NOMO-1 treated with DMSO at 0.1 percent for 48 hours (cell line): ENCODE measurements around the gene NEDD4L.
"Not testable (repeated sequence)": the region's sequence is repeated elsewhere in the genome, so short reads cannot be mapped to it uniquely, and the experiment has no call there.

Experiments
- DNase-seq: peaks from one replicate; lab custom pipeline; 2025; ENCODE audit not compliant: unreplicated experiment; lab: John Stamatoyannopoulos, UW

NEDD4L gene

GRCh38 chr18:58256316-58257080 lies 212.5 kb downstream of the NEDD4L start:
- DNase-seq: no peak

GRCh38 chr18:58257461-58257860 lies 213.4 kb downstream of the NEDD4L start:
- no peak for DNase-seq

DNA sequence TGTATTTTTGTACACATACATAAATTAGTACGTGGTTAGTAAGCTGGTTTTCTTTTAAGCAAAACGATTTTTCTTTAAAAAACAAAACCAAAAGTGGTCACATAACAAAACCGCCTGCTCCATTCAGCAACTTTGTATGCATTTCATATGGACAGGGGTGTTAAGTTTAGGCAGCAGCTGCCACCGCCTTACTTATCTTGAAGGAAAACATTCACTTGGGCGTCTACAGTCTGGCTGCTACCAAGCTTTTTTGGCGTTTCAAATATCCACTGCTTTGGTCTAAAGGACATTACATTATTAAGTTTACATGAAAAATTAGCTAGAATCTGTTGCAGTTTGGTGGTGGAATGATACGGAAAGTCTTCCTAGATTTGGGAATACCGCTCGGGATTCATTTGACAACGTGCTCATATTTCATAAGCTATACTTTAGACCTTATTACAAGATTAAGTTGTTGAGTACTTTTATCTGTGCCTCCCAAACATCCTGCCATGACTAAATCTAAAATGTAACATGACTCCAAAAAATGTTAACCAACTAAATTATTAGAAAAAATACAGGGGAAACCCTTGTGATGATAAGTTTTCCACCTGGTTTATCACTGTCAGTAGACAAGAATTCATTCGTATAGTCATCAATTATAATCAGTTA lies 214.8 kb downstream of the NEDD4L start:
- DNase-seq: no peak

- peak; percentile 60 for DNase-seq
Measured at GRCh38 chr18:58263055-58263957, 219.3 kb downstream of the NEDD4L start.

GRCh38 chr18:58264075-58264474 lies 220.0 kb downstream of the NEDD4L start:
- no peak for DNase-seq

DNA sequence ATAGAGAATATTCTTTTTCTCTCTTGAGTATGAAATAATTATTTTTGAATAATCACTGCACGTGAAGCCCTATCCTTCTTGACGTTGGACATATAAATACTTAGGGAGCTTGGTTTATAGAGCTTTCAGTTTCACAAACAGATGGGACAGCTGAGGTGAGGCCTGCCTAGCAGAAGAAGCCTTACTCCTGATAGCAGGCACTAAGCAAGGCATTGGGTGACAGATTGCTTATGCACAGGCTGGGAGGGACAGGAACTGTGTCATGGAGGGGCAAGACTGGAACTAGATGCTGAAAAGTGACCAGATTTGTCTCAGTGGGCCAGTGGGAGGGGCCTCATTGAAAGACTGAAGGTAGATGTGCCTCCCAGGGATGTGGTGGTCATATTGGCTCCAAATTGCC lies 220.8 kb downstream of the NEDD4L start:
- DNase-seq: no peak

- not testable (repeated sequence) for DNase-seq
Measured at GRCh38 chr18:58265489-58265888, 221.5 kb downstream of the NEDD4L start.

- DNase-seq: no peak
Measured at GRCh38 chr18:58266291-58266690, 222.3 kb downstream of the NEDD4L start.

GRCh38 chr18:58267493-58267892 lies 223.5 kb downstream of the NEDD4L start:
- no peak for DNase-seq

DNA sequence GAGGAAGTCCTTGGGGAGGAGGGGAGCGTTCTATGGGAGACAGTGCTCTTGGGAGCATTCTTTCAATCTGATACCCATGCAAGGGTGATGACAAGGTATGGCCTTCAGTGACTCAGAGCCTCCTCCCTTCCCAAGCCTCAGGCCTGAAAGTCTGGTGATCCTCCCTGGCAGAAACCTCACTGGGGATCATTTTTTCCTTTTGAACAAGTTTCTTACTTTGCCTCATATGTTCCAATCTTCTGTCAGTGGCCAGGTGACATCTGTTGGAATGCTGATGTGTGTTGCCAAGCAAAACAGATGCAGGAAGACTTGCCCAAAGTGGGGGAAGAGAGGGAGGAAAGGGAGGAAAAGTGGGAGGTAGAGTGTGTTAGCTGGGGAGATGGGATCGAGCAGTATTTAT lies 224.8 kb downstream of the NEDD4L start:
- no peak for DNase-seq

DNA sequence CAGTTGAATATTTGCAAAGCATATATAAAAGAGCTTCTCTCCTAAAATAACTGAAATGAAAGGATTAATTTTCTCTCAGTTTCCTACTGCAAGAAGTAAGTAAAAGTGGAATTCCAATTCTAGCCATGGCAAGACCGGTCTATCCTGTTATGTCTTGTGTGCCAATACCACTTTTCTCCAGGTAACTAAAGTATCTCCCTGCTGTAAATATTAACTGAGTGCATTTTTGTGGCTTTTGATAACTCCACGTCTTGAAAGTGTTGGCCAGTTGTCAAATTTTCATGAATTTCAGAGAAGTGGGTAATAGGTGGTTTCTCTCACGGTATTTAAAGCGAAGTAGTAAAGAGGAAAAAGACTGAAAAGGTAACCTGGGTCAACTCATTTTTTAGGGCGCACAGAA lies 225.9 kb downstream of the NEDD4L start:
- DNase-seq: no peak

GRCh38 chr18:58270396-58270795 lies 226.4 kb downstream of the NEDD4L start:
- DNase-seq: no peak

- no peak for DNase-seq
Measured at GRCh38 chr18:58271770-58272169, 227.7 kb downstream of the NEDD4L start.

DNA sequence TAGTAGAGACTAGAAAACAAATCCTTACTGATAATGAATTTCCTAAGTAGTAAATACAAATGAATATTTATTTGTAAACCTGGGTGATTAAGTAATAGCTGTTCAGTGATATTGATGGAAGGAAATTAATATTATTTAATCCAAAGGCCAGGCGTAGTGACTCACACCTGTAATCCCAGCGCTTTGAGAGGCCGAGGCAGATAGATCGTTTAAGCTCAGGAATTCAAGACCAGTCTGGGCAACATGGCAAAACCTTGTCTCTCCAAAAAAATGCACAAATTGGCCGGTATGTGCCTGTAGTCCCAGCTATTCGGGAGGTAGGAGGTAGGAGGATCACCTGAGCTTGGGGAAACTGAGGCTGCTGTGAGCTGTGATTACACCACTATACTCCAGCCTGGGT lies 228.2 kb downstream of the NEDD4L start:
- DNase-seq: no peak

DNA sequence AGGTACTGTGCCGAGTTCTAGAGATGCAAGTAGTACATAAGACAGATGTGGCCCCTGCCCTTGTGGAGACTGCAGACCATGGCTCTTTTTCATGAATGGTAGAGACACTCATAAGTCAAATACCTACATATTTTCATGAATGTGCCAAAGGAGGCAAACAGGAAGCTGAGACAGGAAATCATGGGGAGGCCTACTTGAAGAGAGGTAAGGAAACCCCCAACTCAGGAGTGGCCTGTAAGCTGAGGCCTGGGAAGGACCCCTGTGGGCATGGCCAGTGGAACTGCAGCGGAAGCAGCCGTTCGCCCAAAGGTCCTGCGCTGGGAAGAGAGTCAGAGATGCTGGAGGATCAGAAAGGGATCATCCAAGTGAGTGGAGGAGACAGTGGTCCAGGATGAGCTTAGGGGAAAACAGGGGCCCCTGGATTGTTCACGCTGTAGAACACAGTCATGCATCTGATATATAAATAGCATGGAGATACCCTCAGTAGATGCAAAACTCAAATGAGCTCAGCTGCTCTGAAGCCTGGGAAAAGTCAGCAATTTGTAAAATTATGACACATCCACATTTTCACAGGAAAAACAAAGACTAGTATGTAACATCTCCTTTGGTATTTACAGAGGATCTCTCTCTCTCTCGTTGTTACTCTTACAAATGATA lies 228.9 kb downstream of the NEDD4L start:
- no peak for DNase-seq

DNA sequence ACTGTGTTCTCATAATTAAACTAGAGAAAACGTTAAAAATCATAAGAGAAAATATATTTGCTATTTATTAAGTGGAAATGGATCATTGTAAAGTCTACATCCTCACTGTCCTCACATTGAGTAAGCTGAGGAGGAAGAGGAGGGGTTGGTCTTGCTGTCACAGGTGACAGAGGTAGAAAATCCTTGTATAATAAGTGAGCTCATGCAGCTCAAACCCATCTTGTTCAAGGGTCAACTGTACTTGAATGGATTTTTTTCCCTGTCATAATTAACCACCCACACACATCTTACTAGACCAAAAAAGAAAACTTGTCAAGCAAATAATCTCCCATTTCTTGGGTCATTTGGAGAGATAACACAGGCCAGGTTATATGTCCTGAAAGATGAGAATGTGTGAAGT lies 231.2 kb downstream of the NEDD4L start:
- DNase-seq: no peak

- DNase-seq: no peak
Measured at GRCh38 chr18:58276789-58277739, 233.0 kb downstream of the NEDD4L start.

DNA sequence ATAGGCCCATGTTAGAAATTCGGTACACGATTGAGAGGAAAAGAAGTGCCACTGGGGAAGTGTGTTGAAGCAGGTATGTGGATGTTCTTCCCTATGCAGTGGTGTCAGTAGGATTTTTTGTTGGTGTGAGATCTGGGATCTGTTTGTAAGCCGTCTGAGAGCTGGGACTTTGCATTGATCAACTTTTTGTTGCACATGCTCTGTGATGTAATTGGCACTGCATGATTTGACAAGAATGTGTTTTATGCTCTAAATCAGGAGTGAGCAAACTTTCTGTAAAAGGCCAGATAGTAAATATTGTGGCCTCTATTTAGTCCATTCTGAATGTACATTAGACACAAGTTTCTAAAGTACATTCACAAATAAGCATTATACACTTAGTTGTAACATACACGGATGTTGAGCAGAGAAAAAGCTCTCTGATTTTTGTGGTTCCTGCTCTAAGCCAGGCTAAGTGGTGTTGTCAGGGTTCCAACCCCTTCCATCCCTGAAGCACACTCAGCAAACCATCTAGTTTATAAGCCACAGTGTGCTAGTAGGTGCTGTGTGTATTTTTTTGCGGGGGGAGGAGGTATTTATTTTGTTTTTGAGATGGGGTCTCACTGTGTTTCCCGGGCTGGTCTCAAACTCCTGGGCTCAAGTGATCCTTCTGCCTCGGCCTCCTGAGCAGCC lies 235.6 kb downstream of the NEDD4L start:
- no peak for DNase-seq

DNA sequence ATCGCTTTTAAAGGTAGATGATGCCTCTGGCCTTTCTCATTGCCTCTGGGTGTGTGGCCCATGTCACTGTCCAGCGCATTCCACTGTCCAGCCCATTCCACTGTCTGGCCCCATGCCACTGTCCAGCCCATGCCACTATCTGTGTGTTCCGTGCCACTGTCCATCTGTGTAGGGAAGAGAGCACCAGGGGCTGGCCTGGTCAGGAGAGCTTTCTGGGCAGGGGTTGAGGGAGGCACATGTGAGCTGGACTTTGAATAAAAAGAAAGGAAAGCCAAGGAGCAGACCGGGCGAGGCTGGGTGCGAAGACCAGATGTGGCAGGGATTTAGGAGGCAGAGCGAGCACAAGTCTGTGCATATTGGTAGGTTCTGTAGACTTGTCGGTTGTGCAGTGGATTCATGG lies 236.2 kb downstream of the NEDD4L start:
- DNase-seq: no peak
